Measurements from ENCODE around the gene RFNG.

Gene RFNG

DNA sequence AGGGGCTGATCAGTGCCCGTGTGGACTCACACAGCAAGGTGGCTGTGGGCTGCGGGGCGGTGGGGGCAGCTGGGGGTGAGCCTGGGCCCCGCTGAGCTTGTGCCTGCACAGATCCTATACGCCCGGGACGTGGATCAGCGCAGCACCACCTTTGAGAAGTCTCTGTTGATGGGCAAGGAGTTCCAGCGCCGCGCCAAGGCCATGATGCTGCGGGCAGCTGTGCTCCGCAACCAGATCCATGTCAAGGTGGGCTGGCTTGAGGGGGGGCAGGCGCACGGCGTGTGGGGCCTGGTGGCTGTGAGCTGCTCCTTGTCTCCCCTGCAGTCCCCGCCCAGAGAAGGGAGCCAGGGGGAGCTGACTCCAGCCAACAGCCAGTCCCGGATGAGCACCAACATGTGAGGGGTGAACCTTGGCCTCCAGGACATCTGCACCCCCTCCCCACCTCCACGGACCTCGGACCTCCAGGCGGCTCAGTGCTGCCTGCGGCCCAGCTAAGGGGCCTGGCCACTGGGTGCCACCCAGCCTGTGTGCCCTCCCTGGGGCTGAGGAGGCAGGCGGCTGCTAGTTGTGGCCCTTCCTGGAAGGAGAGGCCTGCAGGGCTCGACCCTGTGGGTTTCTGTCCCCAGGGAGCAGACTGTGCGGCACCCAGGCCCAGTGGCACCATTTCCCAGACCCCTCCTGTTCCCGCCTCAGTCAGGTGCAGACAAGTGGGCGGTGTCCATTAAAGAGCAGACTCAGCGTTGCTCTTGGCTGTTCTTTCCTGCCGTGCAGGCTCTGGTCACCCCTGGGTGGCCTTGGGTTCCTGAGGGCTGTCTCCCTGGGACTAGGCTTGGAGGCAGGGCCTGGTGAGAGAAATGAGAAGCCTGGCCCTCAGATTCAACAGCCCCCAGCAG, 5.4 kb upstream of the RFNG start:
- no peak for DNase-seq

DNA sequence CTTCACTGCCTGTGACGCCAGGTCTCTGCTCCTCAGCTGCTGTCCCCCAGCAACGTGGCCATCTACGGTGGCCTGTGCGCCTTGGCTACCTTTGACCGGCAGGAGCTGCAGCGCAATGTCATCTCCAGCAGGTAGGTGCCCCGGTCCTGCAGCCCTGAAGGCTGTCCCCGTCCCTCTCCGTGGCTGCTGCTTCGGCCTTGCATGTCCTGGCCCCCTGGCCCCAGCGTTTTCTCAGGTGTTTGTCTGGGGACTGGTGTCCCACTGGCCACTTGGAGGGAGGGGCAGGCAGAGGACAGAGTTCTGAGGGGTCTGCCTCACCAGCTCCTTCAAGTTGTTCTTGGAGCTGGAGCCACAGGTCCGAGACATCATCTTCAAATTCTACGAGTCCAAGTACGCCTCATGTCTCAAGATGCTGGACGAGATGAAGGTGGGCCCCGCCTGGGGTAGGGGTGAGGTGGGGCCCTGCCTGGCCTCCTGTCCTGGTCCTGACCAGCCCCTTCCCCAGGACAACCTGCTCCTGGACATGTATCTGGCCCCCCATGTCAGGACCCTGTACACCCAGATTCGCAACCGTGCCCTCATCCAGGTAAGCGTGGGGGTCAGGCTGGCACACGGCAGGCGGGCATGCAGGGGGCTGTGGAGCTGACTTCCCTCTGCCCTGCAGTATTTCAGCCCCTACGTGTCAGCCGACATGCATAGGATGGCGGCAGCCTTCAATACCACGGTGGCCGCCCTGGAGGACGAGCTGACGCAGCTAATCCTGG, 4.5 kb upstream of the RFNG start:
- no peak for DNase-seq

DNA sequence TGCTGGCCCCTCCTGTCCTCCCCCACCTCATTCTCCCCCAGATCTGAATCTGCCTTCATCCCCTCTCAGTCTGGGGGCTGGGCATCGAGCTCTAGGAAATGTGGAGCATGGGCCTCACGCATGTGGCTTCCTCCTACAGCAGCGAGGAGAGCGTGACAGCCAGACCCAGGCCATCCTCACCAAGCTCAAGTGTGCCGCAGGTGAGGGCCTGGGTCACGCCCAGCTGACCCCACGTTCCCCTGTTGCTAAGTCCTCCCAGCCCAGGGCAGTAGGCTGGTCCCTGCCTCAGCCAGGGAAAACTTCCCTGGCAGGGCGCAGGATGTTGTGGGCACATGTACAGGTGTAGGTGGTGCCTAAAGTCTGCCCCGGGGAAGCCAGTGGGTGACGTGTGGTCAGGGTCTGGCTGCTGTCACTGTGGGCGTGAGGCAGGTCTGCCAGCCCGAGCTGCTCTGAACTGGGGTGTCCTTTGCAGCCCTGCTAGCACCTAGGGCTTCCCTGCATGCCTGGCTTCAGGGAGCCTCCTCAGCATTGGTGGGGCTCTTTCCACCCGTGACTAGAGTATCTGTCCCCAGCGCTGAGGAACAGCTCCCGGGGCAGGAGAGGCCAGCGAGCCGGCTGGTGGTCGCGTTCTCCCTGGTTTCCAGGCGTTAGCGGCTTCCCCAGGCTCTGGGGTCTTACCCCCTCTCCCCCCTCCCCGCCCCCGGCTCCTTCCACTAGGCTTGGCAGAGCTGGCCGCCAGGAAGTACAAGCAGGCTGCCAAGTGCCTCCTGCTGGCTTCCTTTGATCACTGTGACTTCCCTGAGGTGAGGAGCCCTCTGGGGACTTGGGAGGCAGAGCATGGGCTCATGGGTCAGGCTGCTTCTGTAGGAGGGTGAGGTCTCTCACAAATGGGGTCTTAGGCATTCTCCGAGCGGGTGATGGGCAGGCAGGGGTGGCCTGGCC, 3.7 kb upstream of the RFNG start:
- no peak for DNase-seq

DNA sequence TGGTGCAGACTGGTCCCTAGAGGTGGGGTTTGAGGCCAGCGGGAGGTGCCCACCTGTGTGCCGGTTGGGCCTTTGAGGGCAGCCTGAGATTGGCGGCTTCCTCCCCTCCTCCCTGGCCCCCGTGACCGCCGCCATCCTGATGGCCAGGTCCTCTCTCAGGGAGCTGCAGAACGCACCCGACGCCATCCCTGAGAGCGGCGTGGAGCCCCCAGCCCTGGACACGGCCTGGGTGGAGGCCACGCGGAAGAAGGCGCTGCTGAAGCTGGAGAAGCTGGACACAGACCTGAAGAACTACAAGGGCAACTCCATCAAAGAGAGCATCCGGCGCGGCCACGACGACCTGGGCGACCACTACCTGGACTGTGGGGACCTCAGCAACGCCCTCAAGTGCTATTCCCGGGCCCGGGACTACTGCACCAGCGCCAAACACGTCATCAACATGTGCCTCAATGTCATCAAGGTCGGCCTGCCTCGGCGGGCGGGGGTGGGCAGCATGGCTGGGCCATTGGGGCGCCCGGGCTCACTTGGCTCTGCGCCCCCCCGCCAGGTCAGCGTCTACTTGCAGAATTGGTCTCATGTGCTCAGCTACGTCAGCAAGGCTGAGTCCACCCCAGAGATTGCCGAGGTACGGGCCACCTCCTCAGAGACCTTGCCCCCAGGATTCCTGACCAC, 2.9 kb upstream of the RFNG start:
- no peak for DNase-seq

DNA sequence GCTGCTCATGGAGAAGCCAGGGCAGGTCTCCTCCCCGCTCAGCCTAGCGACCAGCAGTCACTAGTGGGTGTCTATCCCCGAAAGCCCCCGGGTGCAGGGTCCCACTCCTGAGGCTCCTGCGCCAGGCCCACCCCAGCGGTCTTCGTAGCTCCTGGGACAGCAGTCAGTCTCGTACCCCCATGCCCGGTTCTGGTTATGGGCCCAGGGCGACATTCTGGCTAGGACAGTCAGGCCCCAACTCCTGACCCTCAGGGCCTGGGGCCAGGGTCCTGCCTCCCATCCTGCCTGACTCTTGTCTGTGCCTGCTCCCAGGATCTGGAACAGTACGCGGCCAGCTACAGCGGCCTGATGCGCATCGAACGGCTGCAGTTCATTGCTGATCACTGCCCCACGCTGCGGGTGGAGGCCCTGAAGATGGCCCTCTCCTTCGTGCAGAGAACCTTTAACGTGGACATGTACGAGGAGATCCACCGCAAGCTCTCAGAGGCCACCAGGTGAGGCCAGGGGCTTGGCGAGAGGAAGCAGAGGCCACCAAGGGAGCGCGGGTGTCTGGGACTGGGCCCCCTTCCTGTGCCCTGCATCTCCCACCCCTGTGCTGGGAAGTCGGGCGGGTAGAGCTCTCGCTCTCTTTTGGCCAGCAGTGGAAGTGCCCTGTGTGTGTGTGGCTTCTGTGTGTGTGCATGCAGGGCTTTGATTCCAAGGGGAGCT, 2.1 kb upstream of the RFNG start:
- no peak for DNase-seq

DNA sequence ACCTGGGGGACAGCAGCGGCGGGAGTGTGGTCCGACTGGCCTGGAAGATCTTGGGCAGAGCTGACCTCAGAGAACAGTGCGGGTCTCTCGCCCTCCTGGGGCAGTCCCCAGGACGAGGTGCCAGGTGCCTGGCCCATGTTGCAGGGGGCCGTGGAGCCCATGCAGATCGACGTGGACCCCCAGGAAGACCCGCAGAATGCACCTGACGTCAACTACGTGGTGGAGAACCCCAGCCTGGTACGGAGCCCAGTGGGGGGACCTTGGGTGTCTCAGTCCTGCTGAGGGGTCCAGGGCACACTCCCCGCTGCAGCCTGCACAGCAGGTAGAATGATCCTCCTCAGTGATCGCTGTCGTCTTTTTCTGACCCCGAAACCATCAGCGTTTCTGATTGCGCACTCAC, 1.5 kb upstream of the RFNG start:
- no peak for DNase-seq

DNA sequence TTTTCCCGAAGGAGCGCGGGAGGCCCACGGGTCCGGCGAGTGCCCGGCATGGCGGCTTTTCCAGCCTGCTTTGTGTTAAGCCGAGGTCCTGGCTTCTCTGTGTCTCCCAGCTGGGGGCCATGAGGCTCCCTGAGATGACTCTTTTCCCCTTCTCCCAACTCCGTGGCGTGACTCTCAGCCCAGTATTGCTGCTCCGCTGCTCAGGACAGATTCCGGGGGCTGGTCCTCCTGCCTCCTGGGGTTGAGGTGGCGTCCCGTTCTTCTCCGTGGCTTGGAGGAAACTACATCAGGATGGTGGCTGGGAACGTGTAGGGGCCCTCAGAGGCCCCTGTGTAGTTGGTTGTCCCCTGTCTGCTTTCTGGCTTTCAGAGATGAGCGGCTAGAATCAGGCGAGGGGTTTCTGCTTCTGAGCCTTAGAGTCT, 1.0 kb upstream of the RFNG start:
- DNase-seq, result no peak

DNA sequence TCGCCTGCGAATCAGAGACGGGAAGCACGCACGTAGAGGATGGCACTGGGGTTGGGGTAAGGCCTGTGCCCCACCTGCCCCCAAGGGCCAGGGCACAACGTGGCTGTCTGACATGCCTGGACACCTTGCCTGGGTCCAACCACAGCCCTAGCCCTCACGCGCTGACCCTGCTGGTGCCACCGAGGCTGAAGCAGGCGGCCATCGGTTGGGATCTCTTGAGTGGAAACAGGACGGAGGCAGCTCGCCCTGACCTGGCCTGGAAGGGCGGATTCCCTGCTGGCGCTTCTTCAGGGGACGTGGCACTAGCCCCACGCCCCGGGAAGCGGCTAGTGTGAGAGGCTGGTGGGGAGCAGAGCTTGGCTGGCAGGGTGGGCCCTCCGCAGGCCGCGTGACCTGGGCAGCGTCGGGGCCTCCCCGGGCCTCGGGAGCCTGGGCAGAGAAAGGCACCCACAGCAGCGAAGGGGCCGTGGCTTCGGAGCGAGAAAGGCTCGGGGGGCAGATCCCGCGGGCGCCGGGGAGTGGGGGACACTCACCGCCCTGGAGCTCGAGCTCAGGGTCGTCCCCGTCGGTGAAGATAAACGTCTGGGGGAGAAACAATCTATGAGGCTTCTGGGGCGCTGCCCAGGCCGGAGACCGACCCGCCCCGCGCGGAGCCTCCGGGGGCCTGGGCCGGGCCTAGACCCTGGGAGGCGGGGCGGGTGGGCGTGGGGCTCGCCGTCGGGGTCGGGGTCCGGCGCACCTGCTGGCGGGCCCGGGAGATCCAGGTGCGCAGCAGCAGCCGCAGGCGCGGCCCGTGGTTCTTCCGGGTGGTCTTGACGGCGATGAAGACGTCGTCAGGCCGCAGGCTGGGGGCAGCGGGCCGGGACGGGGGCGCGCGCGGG, 610 bp downstream of the RFNG start:
- DNase-seq, result no peak

DNA sequence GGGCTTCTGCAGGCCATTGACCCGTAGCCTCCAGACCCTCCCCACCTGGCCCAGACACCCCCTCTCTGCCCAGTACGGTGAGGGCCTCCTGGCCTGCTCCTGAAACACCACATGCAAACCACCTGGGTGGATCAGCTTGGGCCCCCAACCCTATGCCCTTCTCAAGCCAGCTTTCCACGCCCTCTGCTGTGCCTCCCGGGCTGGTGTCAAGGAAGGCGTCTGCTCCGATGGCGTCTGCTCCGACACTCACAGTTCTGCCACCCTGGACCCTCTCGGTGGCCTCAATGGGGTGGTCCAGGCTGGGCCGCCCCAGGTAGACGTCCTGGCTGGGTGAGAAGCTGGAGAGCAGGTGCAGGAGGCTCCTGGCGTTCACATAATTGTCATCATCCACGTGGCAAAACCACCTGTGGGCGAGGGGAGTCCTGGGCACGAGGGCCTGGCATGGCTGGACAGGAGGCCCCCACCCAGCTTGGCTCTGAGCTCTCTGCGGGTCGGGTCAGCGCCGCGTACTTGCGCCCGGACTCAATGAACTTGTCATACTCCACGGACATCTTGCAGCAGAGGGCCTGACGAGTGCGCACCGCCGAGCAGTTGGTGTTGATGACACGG, 1.4 kb downstream of the RFNG start:
- DNase-seq, result no peak

DNA sequence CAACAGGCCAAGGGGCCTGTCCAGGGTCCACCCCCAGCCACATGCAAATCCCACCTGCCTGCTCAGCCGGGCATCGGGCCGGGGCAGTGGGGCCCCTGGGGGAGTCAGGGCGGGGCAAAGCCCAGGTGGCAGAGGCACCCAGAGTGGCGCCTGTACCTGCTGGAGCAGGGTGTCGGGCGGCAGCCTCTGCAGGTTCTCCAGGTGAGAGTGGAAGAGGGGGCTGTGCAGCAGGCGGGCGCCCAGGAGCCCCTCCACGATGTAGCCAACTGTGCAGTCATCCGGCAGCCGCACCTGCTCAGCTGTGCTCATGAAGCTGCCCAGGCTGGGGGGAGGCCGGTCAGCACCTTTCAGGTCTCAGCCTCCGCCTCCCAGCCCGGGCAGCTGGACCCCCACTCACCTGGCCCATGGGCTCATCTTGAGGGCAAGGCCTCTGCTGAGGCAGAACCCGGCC, 2.1 kb downstream of the RFNG start:
- DNase-seq, result no peak

DNA sequence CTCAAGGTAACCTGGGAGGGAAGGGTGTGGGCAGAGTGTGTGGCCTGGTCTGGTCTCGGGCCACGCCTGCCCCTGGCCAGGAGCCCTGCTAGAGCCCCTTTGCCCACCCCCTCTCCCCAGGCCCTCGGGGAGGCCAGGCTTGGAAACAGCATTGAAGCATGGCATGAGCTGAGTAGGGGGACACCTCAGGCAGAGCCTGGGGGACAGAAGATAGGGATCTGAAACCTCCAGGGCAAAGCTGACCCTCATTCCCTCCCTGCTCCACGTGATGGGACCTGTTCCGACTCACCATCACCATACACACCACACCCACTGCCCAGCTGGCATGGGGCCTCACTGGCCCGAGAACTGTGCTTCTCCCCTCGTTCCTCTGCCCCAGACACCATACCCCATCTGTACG, 2.5 kb downstream of the RFNG start:
- DNase-seq, result no peak

DNA sequence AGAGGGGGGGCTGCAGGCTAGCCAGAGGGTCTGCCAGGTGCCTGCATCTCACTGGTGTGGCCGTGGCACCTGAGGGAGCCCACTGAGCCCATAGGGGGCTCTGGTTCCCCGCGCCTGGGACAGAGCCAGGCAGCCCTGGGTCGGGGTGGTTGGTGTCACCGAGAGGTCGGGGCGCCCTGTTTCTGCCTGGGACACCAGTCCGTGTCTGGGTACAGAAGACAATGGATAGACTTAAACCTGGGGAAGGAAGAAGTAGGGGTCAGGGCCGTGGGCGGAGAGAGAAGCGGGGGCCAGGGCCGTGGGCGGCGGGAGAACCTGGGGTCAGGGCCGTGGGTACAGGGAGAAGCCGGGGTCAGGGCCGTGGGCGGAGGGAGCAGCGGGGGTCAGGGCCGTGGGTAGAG, 3.0 kb downstream of the RFNG start:
- DNase-seq, result no peak

DNA sequence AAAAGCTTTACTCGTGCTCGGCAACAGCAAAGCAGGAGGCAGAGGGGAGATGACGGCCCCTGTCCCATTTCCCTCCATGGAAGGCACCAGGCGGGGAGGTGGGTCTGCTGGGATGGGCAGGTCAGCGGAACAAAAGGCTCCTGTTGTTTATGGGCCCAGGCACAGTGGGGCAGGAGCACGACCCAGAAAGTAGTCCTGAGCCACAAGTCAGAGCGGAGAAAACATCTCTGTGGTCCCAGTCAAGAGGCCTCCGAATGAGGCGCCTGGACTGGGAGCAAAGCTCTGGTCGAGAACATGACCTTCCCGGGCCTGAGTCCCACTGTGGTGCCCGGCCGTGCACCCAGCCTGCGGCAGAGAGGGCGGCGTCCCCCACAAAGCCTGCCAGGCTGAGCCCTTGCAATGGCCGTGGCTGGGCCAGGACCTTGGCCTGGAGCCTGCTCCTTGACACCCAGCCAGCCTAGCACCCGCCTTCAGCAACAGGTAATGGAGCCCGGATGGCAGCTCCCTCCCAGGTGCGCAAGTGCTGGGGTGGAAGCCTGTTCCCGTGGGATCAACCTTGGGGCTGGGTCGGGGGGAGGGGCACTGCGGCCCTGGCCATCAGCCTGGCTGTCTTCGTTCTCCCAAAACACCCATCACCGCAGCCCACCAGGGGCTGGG, 3.6 kb downstream of the RFNG start:
- DNase-seq, result no peak

DNA sequence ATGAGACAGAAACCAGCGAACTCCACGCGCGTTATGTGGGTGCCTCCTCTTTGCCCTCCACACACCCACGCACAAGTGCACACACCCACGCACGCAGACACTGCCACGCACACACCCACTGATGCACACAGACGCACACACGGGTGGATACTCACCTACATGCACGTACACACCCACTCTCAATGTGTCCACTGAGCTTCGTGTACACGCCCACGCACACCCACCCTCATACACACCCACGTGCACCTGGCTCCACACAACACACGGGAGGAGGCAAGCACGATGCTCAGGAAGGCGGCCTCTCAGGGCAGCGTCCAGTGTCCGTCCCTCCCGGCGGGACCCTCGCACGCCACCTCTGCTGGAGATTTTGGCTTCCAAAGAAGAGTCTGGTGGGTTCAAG, 4.2 kb downstream of the RFNG start:
- DNase-seq, result no peak

DNA sequence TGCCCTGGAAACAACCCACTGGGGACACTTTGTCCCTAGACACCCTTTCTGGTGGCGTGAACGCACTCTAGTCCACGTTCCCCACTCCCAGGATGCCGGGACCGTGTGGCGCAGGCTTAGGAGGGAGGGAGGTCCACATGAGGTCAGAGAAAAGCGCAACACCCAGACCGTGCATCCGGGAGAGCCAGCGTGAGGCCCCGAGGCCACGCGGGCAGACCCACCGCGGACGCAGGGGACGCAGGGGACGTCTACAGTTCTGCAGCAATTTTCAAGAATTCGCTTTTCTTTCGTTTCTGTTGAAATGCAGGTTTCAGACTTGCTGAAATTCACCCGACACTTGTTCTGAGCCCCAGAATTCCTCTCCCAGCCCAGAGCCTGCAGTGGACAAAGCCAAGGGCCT, 4.7 kb downstream of the RFNG start:
- DNase-seq, result no peak

DNA sequence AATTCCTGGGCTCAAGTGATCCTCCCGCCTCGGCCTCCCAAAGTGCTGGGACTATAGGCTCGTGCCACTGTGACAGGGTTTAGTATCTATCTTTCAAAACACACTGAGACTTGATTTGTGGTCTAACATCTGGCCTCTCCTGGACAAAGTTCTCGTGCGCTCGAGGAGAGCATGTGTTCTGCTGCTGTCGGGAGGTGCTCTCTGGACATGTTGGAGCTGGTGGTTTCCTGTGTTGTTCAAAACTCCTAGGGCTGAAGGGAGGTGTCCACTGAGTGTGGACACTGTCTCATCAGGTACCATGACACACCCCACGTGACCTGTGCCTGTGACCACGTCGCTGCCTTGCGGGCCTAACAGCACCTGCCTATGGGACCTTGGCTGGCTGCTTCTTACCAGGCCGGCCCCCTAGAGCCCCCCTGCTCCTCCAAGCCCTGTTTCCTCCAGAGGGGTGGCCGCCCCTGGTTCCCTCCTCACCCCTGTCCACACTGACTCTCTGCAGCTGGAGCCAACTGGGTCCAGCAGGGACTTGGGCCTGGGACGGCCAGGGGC, 5.6 kb downstream of the RFNG start:
- no peak for DNase-seq

DNA sequence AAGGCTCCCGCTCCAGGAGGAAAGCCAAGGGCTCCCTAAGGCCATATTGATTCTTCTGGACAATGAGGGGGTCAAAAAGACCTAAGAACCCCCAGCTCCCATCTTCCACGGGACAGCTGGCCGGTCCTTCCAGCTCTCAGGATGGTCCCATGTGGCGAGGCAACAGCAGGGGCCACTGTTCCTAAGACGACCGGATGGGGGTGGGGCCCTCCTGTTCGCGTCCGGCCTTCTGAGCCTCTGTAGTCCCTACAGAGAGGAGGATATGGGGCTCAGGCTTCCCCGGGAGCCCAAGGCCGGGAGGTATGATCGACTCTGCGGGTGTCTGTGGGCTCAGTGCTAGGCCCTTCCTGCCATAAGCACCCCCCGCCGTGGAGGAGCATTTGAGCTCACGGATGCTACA, 8.1 kb downstream of the RFNG start:
- no peak for DNase-seq

DNA sequence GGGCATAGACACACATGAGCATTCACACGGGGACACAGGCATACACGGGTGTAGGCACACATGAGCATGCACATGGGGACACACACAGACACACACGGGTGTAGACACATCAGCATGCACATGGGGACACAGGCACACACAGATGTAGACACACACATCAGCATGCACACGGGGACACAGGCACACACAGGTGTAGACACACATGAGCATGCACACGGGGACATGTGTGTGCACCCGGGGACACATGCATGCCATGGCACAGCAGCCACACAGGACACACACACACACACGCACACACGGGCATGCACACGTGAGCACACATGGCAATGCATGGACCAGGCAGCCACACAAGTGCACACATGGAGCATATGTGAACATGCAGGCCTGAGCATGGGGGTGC, 9.0 kb downstream of the RFNG start:
- DNase-seq, result no peak

DNA sequence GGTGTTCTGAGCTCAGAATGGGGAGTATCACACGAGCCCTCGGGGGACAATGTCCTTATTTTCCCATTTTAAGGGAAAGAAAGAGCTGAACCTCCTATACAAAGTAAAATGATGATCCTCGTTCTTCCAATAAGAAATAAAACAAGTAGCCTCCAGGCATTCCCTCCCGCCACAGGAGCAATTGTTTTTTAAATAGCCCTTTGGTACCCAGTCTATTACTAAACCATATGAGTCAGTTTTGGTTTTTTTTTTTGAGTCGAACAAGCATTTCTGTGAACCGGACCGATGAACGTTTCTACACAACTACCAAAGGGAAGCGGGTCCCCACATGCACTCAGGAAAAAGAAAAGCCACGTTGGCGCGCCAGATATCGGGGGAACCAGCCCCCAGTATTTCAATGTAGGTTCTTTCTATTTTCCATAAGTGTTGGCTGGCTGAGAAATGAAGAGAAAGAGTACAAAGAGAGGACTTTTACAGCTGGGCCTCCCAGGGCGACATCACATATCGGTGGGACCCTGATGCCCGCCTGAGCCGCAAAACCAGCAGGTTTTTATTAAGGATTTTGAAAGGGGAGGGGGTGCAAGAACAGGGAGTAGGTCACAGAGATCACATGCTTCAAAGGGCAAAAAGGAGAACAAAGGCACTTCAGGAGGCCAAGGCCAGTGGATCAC, 10.3 kb downstream of the RFNG start:
- DNase-seq, result no peak

All from NCI-H1694 (cell line).